ENCODE measurements around the gene NFKBIE. TPM values are rescaled to one million over a fixed set of nuclear protein-coding genes. Genes with fewer than 3 reads are reported as not detected.

Gene NFKBIE
- total and polyA plus RNA-seq, 9 of the 15 experiments (the other 6 are each of a cell fraction or from before 2014, with no cell fraction given) = 2.1 to 16.4 (median 11.7) TPM

DNA sequence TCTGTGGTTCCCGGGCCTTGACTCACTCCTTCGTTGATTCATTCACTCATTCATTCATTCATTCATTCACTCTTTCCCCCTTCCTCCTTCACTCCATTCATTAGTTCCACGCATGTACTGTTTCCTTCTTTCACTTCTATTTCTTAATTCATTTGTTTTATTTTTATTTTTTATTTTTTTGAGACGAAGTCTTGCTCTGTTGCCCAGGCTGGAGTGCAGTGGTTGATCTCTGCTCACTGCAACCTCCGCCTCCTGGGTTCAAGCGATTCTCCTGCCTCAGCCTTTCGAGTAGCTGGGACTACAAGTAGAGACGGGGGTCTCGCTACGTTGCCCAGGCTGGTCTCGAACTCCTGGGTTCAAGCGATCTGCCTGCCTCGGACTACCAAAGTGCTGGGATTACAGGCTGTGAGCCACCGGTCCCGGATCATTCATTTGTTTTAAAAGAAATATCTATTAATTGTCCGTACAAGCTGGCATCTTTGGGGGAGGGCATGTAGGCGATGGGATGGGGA is 427 bp upstream of the NFKBIE start (continued):
- TF ChIP-seq, protein P1, sequence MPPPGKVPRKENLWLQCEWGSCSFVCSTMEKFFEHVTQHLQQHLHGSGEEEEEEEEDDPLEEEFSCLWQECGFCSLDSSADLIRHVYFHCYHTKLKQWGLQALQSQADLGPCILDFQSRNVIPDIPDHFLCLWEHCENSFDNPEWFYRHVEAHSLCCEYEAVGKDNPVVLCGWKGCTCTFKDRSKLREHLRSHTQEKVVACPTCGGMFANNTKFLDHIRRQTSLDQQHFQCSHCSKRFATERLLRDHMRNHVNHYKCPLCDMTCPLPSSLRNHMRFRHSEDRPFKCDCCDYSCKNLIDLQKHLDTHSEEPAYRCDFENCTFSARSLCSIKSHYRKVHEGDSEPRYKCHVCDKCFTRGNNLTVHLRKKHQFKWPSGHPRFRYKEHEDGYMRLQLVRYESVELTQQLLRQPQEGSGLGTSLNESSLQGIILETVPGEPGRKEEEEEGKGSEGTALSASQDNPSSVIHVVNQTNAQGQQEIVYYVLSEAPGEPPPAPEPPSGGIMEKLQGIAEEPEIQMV (tag; conservative IDR thresholded peaks at IDR 0.05; ENCODE audit: low read depth) = 0 out of 2 replicates have a peak, but pooled peaks have one; percentile 39
- no peak for TF ChIP-seq SMAD4 (CRISPR knock-in tag; conservative IDR thresholded peaks at IDR 0.05)
- no peak for TF ChIP-seq CBFB (CRISPR knock-in tag; IDR thresholded peaks at IDR 0.05)
- TF ChIP-seq, protein P2, sequence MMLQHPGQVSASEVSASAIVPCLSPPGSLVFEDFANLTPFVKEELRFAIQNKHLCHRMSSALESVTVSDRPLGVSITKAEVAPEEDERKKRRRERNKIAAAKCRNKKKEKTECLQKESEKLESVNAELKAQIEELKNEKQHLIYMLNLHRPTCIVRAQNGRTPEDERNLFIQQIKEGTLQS (IDR thresholded peaks at IDR 0.05) = peak; percentile 43; the same call in 1 of the 2 replicates
- TF ChIP-seq, protein P2 (CRISPR knock-in tag; conservative IDR thresholded peaks at IDR 0.05) = no peak
- TF ChIP-seq, protein P3, sequence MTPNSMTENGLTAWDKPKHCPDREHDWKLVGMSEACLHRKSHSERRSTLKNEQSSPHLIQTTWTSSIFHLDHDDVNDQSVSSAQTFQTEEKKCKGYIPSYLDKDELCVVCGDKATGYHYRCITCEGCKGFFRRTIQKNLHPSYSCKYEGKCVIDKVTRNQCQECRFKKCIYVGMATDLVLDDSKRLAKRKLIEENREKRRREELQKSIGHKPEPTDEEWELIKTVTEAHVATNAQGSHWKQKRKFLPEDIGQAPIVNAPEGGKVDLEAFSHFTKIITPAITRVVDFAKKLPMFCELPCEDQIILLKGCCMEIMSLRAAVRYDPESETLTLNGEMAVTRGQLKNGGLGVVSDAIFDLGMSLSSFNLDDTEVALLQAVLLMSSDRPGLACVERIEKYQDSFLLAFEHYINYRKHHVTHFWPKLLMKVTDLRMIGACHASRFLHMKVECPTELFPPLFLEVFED (CRISPR knock-in tag; conservative IDR thresholded peaks at IDR 0.05) = 0 out of 2 replicates have a peak, but pooled peaks have one; percentile 24
- no peak for TF ChIP-seq HNRNPK (IDR thresholded peaks at IDR 0.05; ENCODE audit: low read depth, low read length, poor library complexity, severe bottlenecking)
- peak; percentile 40; the same call in 1 of the 2 replicates for TF ChIP-seq MTA2 (IDR thresholded peaks at IDR 0.05; ENCODE audit: low read depth)
- TF ChIP-seq CC2D1A (IDR thresholded peaks at IDR 0.05) = no peak; the same call in 1 of the 2 replicates
- TF ChIP-seq SIX5 (IDR thresholded peaks at IDR 0.05; ENCODE audit: borderline replicate concordance in 1 of 2, insufficient read depth in 1 of 2, low read depth in 1 of 2, low read length in 2 of 2) = no peak
- TF ChIP-seq, protein P4, sequence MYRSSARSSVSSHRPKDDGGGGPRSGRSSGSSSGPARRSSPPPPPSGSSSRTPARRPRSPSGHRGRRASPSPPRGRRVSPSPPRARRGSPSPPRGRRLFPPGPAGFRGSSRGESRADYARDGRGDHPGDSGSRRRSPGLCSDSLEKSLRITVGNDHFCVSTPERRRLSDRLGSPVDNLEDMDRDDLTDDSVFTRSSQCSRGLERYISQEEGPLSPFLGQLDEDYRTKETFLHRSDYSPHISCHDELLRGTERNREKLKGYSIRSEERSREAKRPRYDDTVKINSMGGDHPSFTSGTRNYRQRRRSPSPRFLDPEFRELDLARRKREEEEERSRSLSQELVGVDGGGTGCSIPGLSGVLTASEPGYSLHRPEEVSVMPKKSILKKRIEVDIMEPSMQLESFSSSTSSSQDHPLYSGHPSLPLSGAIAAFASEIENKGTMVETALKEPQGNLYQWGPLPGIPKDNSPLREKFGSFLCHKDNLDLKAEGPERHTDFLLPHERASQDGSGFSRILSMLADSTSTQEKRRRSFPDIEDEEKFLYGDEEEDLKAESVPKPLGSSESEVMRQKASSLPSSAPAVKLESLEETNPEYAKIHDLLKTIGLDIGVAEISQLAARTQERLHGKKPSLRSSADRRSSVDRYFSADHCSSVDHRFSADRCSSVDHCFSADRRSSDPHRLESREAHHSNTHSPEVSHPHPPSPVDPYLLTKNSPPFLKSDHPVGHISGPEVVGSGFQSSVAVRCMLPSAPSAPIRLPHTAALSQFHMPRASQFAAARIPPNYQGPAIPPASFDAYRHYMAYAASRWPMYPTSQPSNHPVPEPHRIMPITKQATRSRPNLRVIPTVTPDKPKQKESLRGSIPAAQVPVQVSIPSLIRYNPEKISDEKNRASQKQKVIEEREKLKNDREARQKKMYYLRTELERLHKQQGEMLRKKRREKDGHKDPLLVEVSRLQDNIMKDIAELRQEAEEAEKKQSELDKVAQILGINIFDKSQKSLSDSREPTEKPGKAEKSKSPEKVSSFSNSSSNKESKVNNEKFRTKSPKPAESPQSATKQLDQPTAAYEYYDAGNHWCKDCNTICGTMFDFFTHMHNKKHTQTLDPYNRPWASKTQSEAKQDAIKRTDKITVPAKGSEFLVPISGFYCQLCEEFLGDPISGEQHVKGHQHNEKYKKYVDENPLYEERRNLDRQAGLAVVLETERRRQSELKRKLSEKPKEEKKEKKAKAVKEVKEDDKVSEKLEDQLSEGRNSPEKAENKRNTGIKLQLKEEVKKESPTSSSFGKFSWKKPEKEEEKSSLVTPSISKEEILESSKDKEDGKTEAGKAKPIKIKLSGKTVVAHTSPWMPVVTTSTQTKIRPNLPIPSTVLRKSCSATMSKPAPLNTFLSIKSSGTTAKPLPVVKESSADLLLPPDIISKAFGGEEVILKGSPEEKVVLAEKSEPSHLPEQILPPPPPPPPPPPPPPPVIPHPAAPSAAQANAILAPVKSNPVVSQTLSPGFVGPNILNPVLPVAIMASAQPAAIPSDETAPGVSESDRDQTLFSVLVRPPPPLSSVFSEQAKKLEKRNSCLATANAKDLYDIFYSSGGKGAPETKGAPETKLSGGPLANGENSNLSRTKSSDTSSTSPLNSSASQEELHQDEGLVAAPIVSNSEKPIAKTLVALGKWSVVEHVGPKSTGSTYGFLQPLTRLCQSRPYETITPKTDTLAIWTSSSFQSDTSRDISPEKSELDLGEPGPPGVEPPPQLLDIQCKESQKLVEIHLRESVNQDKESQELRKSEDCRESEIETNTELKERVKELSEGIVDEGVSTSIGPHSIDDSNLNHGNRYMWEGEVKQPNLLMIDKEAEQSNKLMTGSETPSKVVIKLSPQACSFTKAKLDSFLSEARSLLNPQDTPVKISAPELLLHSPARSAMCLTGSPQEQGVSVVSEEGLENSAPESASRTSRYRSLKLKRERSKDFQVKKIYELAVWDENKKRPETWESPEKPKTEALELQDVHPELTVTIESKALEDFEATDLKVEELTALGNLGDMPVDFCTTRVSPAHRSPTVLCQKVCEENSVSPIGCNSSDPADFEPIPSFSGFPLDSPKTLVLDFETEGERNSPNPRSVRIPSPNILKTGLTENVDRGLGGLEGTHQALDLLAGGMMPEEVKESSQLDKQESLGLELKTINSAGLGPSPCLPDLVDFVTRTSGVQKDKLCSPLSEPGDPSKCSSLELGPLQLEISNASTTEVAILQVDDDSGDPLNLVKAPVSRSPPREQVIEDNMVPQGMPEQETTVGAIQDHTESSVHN (IDR thresholded peaks at IDR 0.05; ENCODE audit: borderline replicate concordance in 1 of 2, low read depth in 1 of 2) = peak in 1 of 2 experiments; percentile 77; a peak in 2 of 4 replicates
- TF ChIP-seq HDAC8 (tag; IDR thresholded peaks at IDR 0.05) = no peak
